DOHH2 (cell line): Measurements from ENCODE around the gene CDCA5.

ENCODE experiments used
- H3F3A ChIP-seq: fragments of 200-600 bp; sonication (generic), shearing (Covaris generic); 2 replicates; pipeline ENCODE4 v1.6.0; 2016; ENCODE audit warnings: antibody characterized with exemption, mild to moderate bottlenecking; ENCODE audit not compliant: control insufficient read depth, insufficient read depth
- H3K27ac ChIP-seq: fragments of 200-600 bp; sonication (generic); 2 replicates; pipeline ENCODE4 v1.5.1; 2014; ENCODE audit warnings: low read depth, mild to moderate bottlenecking, low read length, moderate library complexity
- H3K27me3 ChIP-seq: fragments of 200-600 bp; sonication (generic); 2 replicates; pipeline ENCODE4 v1.6.1; 2014; ENCODE audit warnings: mild to moderate bottlenecking, low read length, mixed read lengths; ENCODE audit not compliant: control insufficient read depth
- H3K36me3 ChIP-seq: fragments of 200-600 bp; sonication (generic); 2 replicates; pipeline ENCODE4 v1.6.1; 2014; ENCODE audit warnings: mild to moderate bottlenecking, low read length, moderate library complexity, mixed read lengths; ENCODE audit not compliant: control insufficient read depth
- H3K4me1 ChIP-seq: fragments of 200-600 bp; sonication (generic); 2 replicates; pipeline ENCODE4 v1.6.1; 2014; ENCODE audit warnings: mild to moderate bottlenecking, low read length, mixed read lengths; ENCODE audit not compliant: control insufficient read depth
- H3K4me2 ChIP-seq: fragments of 200-600 bp; sonication (generic); 2 replicates; pipeline ENCODE4 v1.6.0; 2014; ENCODE audit warnings: mild to moderate bottlenecking, low read length, moderate library complexity
- H3K4me3 ChIP-seq: fragments of 200-600 bp; sonication (generic); 2 replicates; pipeline ENCODE4 v1.5.1; 2014; ENCODE audit warnings: mild to moderate bottlenecking, low read length, mixed read lengths
- H3K79me2 ChIP-seq: fragments of 200-600 bp; sonication (generic); 2 replicates; pipeline ENCODE4 v1.6.1; 2014; ENCODE audit warnings: mild to moderate bottlenecking, low read length, mixed read lengths; ENCODE audit not compliant: control insufficient read depth
- H3K9me2 ChIP-seq: fragments of 200-600 bp; sonication (generic); replicated peaks from 2 replicates; pipeline ENCODE4 v1.6.1; 2014; ENCODE audit warnings: mild to moderate bottlenecking, low read length, mixed read lengths; ENCODE audit not compliant: control insufficient read depth
- H3K9me3 ChIP-seq: fragments of 200-600 bp; sonication (generic); 2 replicates; pipeline ENCODE4 v1.6.1; 2014; ENCODE audit warnings: antibody characterized with exemption, low read length, mixed read lengths; ENCODE audit not compliant: control insufficient read depth, insufficient read depth
- H4K20me1 ChIP-seq: fragments of 200-600 bp; sonication (generic); 2 replicates; pipeline ENCODE4 v1.6.0; 2014; ENCODE audit warnings: low read depth, mild to moderate bottlenecking, antibody characterized with exemption, low read length, moderate library complexity; ENCODE audit not compliant: control insufficient read depth, insufficient read depth
- EZH2phosphoT487 ChIP-seq: fragments of 200-600 bp; sonication (generic); IDR thresholded peaks from 2 replicates; pipeline ENCODE4 v1.6.1; 2017; ENCODE audit warnings: borderline replicate concordance, mild to moderate bottlenecking, antibody characterized with exemption, low read length, moderate library complexity, mixed read lengths
- TF ChIP-seq, protein P1 (sequence below): fragments of 200-600 bp; sonication (generic); IDR thresholded peaks from one replicate; pipeline ENCODE4 v1.5.1; 2014; ENCODE audit warnings: antibody characterized with exemption, mild to moderate bottlenecking, low read depth, low read length; ENCODE audit not compliant: poor library complexity, severe bottlenecking

The CDCA5 gene

GRCh38 chr11:65096926-65097325 is 13.1 kb upstream of the CDCA5 start:
- H3K9me3 ChIP-seq, result no peaks in the 10 kb centered on the region
- no peaks in the 10 kb centered on the region for H3K9me2 ChIP-seq
- H3K36me3 ChIP-seq, result peaks cover 25% of the 10 kb centered on the region
- H3K27me3 ChIP-seq, result no peaks in the 10 kb centered on the region
- peaks cover 11% of the 10 kb centered on the region; the same call in 1 of the 2 replicates for H3F3A ChIP-seq
- peak overlapping the region; percentile 79 for H3K4me3 ChIP-seq
- H4K20me1 ChIP-seq, result peaks cover 2% of the 10 kb centered on the region; the same call in 1 of the 2 replicates
- peaks cover 34% of the 10 kb centered on the region for H3K79me2 ChIP-seq
- peaks cover 17% of the 10 kb centered on the region for H3K4me1 ChIP-seq
- no peak for TF ChIP-seq EZH2phosphoT487
- TF ChIP-seq, protein P1, sequence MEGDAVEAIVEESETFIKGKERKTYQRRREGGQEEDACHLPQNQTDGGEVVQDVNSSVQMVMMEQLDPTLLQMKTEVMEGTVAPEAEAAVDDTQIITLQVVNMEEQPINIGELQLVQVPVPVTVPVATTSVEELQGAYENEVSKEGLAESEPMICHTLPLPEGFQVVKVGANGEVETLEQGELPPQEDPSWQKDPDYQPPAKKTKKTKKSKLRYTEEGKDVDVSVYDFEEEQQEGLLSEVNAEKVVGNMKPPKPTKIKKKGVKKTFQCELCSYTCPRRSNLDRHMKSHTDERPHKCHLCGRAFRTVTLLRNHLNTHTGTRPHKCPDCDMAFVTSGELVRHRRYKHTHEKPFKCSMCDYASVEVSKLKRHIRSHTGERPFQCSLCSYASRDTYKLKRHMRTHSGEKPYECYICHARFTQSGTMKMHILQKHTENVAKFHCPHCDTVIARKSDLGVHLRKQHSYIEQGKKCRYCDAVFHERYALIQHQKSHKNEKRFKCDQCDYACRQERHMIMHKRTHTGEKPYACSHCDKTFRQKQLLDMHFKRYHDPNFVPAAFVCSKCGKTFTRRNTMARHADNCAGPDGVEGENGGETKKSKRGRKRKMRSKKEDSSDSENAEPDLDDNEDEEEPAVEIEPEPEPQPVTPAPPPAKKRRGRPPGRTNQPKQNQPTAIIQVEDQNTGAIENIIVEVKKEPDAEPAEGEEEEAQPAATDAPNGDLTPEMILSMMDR, result no peak
- H3K4me2 ChIP-seq, result peak overlapping the region; percentile 69
- no peak overlapping the region for H3K27ac ChIP-seq

DNA sequence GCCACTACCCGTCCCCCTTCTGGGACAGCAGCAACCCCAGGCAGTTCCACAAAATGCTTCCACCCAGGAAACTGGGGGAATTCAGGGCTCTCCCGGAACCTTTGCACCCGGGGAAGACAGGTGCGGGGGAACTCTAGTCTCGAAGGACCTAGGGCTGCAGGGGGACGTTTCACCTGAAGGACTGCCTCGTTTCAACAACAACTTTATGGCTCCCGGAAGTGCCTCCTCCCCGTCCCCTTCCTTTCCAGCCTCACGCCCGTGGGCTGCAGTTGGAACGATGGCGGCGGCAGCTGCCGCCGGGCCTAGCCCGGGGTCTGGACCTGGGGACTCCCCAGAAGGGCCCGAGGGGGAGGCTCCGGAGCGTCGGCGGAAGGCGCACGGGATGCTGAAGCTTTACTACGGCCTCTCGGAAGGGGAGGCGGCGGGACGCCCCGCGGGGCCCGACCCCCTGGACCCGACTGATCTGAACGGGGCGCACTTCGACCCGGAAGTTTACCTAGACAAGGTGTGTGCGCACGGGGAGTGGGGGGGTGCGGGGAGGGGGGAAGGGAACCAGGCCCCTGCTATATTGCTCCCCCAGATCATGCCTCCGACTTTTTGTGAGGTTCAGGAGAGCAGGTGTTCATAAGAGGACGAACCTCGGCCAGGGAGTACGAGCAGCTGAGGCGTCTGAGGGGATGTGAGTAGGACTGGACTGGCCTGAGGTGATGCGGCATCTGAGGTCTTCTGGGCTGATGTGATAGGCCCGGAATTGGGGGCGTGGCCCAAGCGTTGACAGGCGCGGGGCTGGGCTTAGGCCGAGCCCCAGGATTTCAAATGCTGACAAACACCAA is 12.3 kb upstream of the CDCA5 start, which contains the start of gene VPS51:
VPS51 (plus strand) TSS at position 241 of the 833 bp plus-strand sequence; CDS start at position 278, 37 bp downstream.
- H3K27me3 ChIP-seq, result no peaks in the 10 kb centered on the region
- H3K4me2 ChIP-seq, result peak within 1 kb of the TSS; percentile 69
- peaks cover 17% of the 10 kb centered on the region for H3K4me1 ChIP-seq
- H3K4me3 ChIP-seq, result peak within 1 kb of the TSS; percentile 79
- H3K79me2 ChIP-seq, result peaks cover 34% of the 10 kb centered on the region
- H3K27ac ChIP-seq, result peak within 1 kb of the TSS; percentile 61
- H4K20me1 ChIP-seq, result peaks cover 2% of the 10 kb centered on the region; the same call in 1 of the 2 replicates
- TF ChIP-seq, protein P1, result no peak
- no peak for TF ChIP-seq EZH2phosphoT487
- peaks cover 25% of the 10 kb centered on the region for H3K36me3 ChIP-seq
- no peaks in the 10 kb centered on the region for H3K9me2 ChIP-seq
- H3F3A ChIP-seq, result peaks cover 13% of the 10 kb centered on the region; the same call in 1 of the 2 replicates
- H3K9me3 ChIP-seq, result no peaks in the 10 kb centered on the region

DNA sequence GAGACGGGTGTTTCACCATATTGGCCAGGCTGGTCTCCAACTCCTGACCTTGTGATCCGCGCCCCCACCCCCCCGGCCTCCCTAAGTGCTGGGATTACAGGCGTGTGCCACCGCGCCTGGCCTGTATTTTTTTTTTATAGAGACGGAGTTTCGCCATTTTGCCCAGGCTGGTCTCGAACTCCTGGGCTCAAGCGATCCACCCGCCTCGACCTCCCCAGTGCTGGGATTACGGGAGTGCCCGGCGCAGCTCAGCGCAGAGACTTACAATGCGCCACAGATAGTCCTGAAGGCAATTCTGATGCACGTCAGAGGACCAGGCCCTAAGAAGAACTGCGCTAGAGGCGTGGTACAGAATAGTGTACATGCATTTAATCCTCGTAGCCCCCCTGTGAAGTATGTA is 11.6 kb upstream of the CDCA5 start:
- Histone ChIP-seq H3K4me3 (peak overlapping the region; percentile 79), H3K79me2 (peaks cover 31% of the 10 kb centered on the region), H3K4me2 (peak overlapping the region; percentile 69), H3K36me3 (peaks cover 25% of the 10 kb centered on the region), H3F3A (peaks cover 13% of the 10 kb centered on the region; the same call in 1 of the 2 replicates), H3K9me3 (no peaks in the 10 kb centered on the region), H3K9me2 (no peaks in the 10 kb centered on the region), H3K27me3 (no peaks in the 10 kb centered on the region), H3K4me1 (peaks cover 17% of the 10 kb centered on the region), H4K20me1 (peaks cover 2% of the 10 kb centered on the region; the same call in 1 of the 2 replicates), H3K27ac (no peak overlapping the region)
- no peak for TF ChIP-seq EZH2phosphoT487
- TF ChIP-seq, protein P1, result no peak
